ENCODE measurements around the gene CDS1. TPM values are rescaled to one million over a fixed set of nuclear protein-coding genes. Genes with fewer than 3 reads are reported as not detected.
"Not testable (repeated sequence)": the region's sequence is repeated elsewhere in the genome, so short reads cannot be mapped to it uniquely, and the experiment has no call there.

The CDS1 gene
- not detected for polyA plus RNA-seq

DNA sequence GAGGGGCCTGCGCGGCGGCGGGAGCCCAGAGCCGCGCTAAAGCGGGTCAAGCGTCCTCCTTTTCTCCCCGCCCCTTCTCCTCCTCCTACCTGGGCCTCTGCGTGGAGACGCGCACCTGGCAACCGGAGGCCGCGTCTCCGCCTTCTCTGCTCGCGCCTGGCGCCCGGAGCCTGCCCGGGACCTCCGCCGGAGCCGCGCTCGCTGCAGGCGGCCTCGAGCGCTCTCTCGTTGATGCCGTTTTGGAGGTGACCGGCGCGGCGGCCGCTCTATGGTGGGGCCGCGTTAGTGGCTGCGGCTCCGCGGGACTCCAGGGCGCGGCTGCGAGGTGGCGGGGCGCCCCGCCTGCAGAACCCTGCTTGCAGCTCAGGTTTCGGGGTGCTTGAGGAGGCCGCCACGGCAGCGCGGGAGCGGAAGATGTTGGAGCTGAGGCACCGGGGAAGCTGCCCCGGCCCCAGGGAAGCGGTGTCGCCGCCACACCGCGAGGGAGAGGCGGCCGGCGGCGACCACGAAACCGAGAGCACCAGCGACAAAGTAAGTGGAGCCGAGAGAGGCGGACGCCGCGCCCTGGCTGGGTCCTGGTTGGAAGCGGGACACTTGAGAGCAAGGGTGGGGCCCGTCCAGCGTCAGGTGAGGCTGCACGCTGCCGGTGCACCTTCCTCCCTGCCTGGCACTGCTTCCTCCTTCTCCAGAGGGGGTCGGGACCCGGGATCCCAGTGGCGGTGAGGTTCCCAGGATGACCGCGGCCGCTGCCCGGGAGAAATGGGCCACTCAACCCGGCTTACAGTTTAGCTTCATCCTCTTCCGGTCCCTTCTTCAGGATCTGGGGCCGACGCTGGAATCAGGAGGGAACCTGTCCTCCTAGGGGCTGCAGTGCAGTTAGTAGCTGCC is at the start of gene CDS1:
CDS1 (plus strand) TSS at position 140 of the 888 bp plus-strand sequence; CDS start at position 415, 275 bp downstream.
- Mint-ChIP-seq H3K27me3 (ENCODE audit: low read depth in 3 of 3) (peaks cover 12 to 24% (median 16%) of the 10 kb centered on the region in 3 donors), H3K27ac (peak within 1 kb of the TSS in 1 of 6 donors; percentile 28), H3K36me3 (peaks cover 0 to 5% (median 0%) of the 10 kb centered on the region in 3 donors), H3K9me3 (peaks cover 4 to 41% (median 14%) of the 10 kb centered on the region in 6 donors), H3K4me1 (peaks cover 19 to 24% of the 10 kb centered on the region in 2 donors), H3K4me3 (peak within 1 kb of the TSS; percentile 72 to 85 (median 80))
- DNase-seq = peak in 1 of 3 donors; percentile 0

DNA sequence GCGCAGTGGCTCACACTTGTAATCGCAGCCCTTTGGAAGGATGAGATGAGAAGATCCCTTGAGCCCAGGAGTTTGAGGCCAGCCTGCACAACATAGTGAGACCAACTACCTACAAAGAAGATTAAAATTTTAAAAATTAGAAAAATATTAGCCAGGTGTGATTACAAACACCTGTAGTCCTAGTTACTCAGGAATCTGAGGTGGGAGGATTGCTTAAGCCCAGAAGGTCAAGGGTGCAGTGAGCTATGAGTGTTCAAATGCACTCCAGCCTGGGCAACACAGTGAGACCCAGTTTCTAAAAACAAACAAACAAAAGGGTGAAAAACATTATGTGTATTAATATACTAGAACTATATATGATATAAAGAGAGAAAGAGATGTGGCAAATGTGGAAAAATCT is 47.0 kb upstream of the CDS1 start:
- Mint-ChIP-seq H3K4me1 (no peaks in the 10 kb centered on the region), H3K4me3 (no peak overlapping the region), H3K27me3 (ENCODE audit: low read depth in 3 of 3) (no peaks in the 10 kb centered on the region), H3K27ac (no peak overlapping the region), H3K9me3 (peaks cover 0 to 7% (median 4%) of the 10 kb centered on the region in 6 donors), H3K36me3 (no peaks in the 10 kb centered on the region)
- DNase-seq = no peak

DNA sequence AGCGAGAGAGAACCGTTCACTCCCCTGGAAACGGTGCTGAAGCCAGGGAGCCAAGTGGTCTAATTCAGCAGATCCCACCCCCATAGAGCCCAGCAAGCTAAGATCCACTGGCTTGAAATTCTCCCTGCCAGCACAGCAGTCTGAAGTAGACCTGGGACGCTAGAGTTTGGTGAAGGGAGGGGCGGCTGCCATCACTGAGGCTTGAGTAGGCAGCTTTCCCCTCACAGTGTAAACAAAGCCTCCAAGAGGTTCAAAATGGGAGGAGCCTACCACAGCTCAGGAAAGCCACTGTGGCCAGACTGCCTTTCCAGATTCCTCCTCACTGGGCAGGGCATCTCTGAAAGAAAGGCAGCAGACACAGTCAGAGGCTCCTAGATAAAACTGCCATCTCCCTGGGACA is 37.8 kb upstream of the CDS1 start:
- Mint-ChIP-seq H3K9me3 (peaks cover 0 to 5% (median 2%) of the 10 kb centered on the region in 6 donors), H3K4me1 (no peaks in the 10 kb centered on the region), H3K27ac (no peak overlapping the region), H3K4me3 (no peak overlapping the region), H3K27me3 (ENCODE audit: low read depth in 3 of 3) (peaks cover 0 to 3% (median 3%) of the 10 kb centered on the region in 3 donors), H3K36me3 (no peaks in the 10 kb centered on the region)
- DNase-seq = no peak

DNA sequence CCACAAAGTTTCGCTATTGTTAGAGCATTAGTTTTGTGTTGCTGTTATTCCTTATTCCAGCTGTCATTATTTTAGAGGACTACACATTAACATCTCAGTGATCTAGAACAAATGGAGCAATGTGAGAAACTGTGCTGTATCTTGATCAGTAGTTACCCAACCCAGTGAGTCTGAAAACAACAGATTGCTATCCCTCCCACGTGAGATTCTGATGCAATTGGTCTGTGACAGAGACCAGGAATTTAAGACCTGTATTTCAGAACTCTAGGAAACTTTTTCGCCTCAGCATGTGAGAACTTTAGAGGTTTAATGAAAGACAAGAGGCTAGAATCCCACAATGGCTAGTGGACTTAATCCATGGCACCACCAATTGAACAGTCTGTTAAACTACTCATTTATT is 35.7 kb upstream of the CDS1 start:
- Mint-ChIP-seq H3K4me1 (no peaks in the 10 kb centered on the region), H3K27ac (no peak overlapping the region), H3K27me3 (ENCODE audit: low read depth in 3 of 3) (peaks cover 0 to 3% (median 2%) of the 10 kb centered on the region in 3 donors), H3K9me3 (peaks cover 0 to 6% (median 2%) of the 10 kb centered on the region in 6 donors), H3K4me3 (no peak overlapping the region), H3K36me3 (no peaks in the 10 kb centered on the region)
- DNase-seq = no peak

DNA sequence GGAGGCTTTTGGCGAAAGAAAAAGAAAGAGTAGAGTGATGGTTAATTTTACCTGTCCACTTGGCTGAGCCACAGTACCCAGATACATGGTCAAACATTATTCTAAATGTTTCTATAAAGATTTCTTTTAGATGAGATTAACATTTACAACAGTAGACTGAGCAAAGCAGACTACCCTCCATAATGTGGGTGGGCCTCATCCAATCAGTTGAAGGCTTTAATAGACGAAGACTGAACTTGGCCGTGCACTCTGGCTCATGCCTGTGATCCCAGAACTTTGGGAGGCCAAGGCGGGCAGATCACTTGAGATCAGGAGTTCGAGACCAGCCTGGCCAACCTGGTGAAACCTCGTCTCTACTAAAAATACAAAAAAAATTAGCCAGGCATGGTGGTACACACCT is 33.7 kb upstream of the CDS1 start:
- H3K4me1 Mint-ChIP-seq; H3K36me3 Mint-ChIP-seq; H3K9me3 Mint-ChIP-seq; H3K27me3 Mint-ChIP-seq (ENCODE audit: low read depth in 3 of 3); H3K27ac Mint-ChIP-seq; H3K4me3 Mint-ChIP-seq; DNase-seq: not testable (repeated sequence)

DNA sequence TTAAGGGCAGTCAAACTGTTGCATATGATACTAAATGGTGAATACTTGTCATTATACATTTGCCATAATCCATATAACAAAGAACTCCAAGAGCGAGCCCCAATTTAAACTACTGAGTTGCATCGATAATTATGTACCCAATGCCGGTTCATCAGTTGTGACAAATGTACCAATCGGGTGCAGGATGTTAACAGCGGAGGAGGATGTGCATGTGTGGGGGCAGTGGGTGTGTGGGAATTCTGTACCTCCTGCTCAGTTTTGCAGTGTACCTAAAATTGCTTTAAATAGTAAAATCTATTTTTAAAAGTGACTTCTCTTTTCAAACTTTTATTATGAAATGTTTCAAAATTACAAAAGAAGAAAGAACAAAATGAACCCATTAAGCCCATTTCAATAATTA is 20.8 kb upstream of the CDS1 start:
- Mint-ChIP-seq H3K9me3 (peaks cover 0 to 10% (median 2%) of the 10 kb centered on the region in 6 donors), H3K27me3 (ENCODE audit: low read depth in 3 of 3) (peaks cover 0 to 4% (median 0%) of the 10 kb centered on the region in 3 donors), H3K4me3 (no peak overlapping the region), H3K27ac (no peak overlapping the region), H3K4me1 (no peaks in the 10 kb centered on the region), H3K36me3 (no peaks in the 10 kb centered on the region)
- DNase-seq = no peak

DNA sequence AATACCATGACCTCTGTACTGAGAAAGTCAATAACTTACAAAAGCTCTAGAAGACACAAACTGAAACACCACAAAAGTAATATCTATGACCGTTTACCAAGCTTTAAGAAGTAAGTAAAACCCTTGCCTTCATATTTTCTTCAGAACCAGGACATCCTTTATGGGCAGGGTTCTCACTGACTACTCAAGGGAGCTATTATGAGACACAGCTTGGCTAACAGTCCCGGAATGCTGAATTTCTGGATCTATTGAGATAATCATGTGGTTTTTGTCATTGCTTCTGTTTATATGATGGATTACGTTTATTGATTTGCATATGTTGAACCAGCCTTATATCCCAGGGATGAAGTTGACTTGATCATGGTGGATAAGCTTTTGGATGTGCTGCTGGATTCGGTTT is 19.9 kb upstream of the CDS1 start:
- no peak overlapping the region for H3K27ac Mint-ChIP-seq
- no peak overlapping the region for H3K4me3 Mint-ChIP-seq
- H3K36me3 Mint-ChIP-seq = no peaks in the 10 kb centered on the region
- no peaks in the 10 kb centered on the region for H3K4me1 Mint-ChIP-seq
- H3K9me3 Mint-ChIP-seq = peaks cover 0 to 10% (median 2%) of the 10 kb centered on the region in 6 donors
- peaks cover 0 to 4% (median 0%) of the 10 kb centered on the region in 3 donors for H3K27me3 Mint-ChIP-seq (ENCODE audit: low read depth in 3 of 3)
- no peak for DNase-seq

DNA sequence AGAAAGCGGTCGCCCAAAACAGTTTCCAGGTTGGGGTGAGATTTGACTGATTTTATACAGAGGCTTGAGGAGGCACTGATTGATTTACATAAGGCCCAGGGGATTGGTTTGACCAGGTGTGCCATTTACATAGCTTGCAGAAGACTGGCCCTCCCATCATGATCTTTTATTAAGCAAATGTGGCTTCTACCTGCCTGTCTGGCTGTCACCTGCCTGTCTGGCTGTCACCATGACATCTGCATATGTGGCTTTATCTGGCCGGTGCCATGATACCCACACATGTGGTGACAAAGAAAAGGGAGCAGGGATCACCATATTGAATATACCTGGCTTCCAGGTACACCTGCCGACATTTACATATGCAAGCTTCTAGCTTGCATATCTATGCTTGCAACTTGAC is 17.0 kb upstream of the CDS1 start:
- Mint-ChIP-seq H3K27me3 (ENCODE audit: low read depth in 3 of 3) (peaks cover 0 to 6% (median 2%) of the 10 kb centered on the region in 3 donors), H3K4me1 (no peaks in the 10 kb centered on the region), H3K36me3 (no peaks in the 10 kb centered on the region), H3K9me3 (peaks cover 0 to 15% (median 6%) of the 10 kb centered on the region in 6 donors), H3K27ac (no peak overlapping the region), H3K4me3 (no peak overlapping the region)
- no peak for DNase-seq

DNA sequence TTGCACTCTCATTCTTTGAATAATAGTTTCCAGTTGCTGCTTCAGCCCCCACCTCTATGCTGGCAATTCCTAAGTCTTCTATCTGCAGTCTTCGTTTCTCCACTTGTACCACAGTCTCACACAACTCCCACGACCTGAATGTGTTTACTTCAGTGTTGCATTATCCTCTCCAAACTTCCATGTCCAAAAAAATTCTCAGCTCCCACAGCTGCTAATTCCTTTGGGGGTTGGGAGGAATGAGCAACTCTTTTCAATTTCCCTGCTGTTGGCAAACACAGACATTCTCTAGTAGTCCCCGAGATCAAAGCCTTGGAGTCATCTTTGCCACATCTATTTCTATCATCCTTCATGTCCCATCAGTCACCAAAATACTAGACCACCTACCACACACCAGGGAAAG is 14.4 kb upstream of the CDS1 start:
- Mint-ChIP-seq H3K27me3 (ENCODE audit: low read depth in 3 of 3) (peaks cover 2 to 3% (median 2%) of the 10 kb centered on the region in 3 donors), H3K9me3 (peaks cover 0 to 15% (median 5%) of the 10 kb centered on the region in 6 donors), H3K4me3 (no peak overlapping the region), H3K27ac (no peak overlapping the region), H3K4me1 (no peaks in the 10 kb centered on the region), H3K36me3 (no peaks in the 10 kb centered on the region)
- no peak for DNase-seq

DNA sequence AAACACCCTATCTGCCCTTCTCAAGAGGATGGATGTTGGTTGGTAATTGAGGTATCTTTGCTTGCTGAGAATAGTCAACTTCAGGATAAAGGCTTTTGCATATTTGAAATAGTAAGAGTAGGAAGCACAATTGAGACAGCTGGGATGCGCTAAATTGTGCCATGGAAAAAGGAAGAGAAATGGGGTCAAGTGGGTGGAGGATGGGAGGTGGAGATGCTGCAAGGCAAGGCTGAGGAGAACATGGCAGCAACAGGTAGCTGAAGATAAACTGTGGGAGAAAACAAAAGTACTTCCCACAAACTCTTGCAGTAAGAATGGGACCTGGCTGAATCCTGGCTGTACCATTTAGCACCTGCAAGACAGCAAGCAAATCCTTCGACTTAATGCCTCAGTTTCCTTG is 13.9 kb upstream of the CDS1 start:
- H3K27ac Mint-ChIP-seq = no peak overlapping the region
- H3K36me3 Mint-ChIP-seq = no peaks in the 10 kb centered on the region
- H3K9me3 Mint-ChIP-seq = peaks cover 0 to 15% (median 5%) of the 10 kb centered on the region in 6 donors
- H3K4me3 Mint-ChIP-seq = no peak overlapping the region
- no peaks in the 10 kb centered on the region for H3K4me1 Mint-ChIP-seq
- DNase-seq = no peak
- peaks cover 2 to 4% (median 3%) of the 10 kb centered on the region in 3 donors for H3K27me3 Mint-ChIP-seq (ENCODE audit: low read depth in 3 of 3)

DNA sequence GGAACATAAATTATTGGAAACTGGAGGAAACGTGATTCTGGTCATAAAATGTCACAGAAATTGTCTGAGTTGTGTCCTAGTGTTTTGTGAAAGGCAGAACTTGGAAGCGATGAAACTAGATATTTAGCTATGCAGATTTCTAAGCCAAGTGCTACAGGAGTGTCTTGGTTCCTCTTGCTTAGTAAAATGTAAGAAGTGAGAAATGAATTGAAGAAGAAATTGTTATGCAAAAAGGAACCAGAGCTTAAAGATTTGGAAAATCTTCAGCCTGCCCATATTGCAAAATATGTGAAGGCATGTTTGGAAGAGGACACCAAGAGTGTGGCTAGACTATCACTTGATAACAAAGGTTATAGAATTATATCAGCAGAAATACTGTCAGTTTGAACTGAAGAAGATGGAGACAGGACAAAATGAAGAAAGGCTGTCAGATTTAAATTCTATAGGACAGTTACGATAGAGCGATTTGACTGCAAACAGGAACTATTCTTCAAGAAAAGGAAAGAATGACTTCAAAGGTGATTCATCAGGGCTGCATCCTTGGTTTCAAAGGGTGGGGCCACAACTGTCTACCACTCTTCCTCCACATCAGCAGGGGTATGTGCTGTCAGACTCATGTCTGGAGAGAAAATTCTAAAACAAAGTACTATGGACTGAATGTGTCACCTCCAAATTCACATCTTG is 9.4 kb upstream of the CDS1 start:
- no peak overlapping the region for H3K27ac Mint-ChIP-seq

DNA sequence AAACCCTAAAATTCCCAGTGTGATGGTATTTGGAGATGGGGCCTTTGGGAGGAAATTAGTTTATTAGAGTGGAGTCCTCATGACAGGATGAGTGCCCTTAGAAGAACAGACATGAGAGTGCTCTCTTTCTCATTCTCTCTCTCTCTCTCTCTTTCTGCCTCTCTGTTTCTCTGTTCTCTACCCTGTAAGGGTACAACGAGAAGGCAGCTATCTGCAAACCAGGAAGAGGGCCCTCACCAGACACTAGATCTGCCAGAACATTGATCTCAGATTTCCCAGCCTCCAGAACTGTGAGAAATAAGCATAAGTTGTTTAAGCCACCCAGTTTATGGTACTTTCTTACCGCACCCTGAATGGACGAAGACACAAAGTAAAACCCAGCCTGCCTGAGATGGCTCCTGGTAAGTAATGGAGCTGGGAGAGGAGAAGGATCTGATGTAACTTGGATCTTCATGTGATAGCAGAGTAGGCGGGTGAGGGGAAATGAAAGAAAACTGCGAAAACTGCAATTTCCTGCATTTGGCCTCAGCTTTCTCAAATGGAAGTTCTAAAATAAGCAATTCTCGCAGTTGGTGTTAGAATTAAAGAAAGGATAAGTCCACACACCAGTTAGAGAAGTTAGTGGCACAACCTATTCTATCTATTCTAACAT is 8.7 kb upstream of the CDS1 start:
- peaks cover 0 to 6% (median under 1%) of the 10 kb centered on the region in 6 donors for H3K9me3 Mint-ChIP-seq
- no peaks in the 10 kb centered on the region for H3K36me3 Mint-ChIP-seq
- H3K4me3 Mint-ChIP-seq = no peak overlapping the region
- peaks cover 0 to 4% (median 3%) of the 10 kb centered on the region in 3 donors for H3K27me3 Mint-ChIP-seq (ENCODE audit: low read depth in 3 of 3)
- no peak overlapping the region for H3K27ac Mint-ChIP-seq
- no peak for DNase-seq
- no peaks in the 10 kb centered on the region for H3K4me1 Mint-ChIP-seq

More for the DNA sequence above, 9.4 kb upstream of the CDS1 start:
- Mint-ChIP-seq H3K36me3 (no peaks in the 10 kb centered on the region), H3K4me1 (no peaks in the 10 kb centered on the region), H3K9me3 (peaks cover 0 to 8% (median 4%) of the 10 kb centered on the region in 6 donors), H3K4me3 (no peak overlapping the region), H3K27me3 (ENCODE audit: low read depth in 3 of 3) (peaks cover under 1 to 4% (median 3%) of the 10 kb centered on the region in 3 donors)
- DNase-seq = no peak

DNA sequence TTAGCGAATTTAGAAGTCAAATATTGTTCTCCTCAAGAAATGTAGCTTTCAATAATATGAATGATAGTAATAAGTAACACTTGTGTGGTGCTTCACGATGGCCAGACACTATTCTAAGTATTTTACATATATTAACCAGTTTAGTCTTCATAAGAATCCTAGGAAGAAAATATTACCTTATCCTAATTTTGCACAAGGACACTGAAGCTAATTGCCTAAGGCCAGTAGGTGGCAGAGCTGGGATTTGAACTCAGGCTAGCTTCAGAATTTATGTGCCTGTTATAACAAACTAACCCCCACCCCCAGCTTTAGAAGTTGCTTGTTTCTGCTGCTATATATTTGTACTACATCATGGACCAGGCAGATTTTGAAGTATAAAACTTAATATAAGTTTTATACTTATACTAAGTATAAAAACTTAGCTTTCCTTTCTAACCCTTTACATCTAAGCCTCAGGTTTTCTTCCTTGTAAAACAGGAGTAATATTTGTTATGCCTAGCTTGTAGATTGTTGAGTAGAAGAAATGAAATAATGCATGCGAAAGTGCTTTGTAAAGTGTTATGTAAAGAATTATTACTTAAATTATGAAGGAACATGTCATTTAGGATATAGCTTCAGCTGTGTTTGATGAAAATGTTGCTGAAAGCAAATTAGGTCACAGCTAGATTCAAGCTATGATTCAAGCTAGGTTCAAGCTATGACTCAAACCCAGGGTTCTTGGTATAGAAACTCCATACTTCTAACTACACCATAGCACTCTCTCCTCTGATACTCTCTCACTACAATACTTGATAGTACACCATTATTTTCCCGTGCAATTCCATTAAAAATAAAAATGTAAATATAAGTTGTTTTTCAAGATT is 4.2 kb upstream of the CDS1 start:
- Mint-ChIP-seq H3K9me3 (peaks cover 0 to 19% (median 5%) of the 10 kb centered on the region in 6 donors), H3K27me3 (ENCODE audit: low read depth in 3 of 3) (peaks cover 4 to 11% (median 10%) of the 10 kb centered on the region in 3 donors), H3K4me3 (no peak overlapping the region), H3K27ac (no peak overlapping the region), H3K4me1 (peaks cover 12 to 15% of the 10 kb centered on the region in 2 donors), H3K36me3 (peaks cover 0 to 5% (median 0%) of the 10 kb centered on the region in 3 donors)
- no peak for DNase-seq

Measured in immature natural killer cell (primary cell).